Measurements from ENCODE around the gene MNT.

Gene MNT

GRCh38 chr17:2395258-2396181 lies 5.3 kb downstream of the MNT start:
- peak; percentile 83 for DNase-seq

- DNase-seq: no peak
These were observed 6.1 kb downstream of the MNT start for GRCh38 chr17:2394775-2395201.

GRCh38 chr17:2393954-2394749 lies 6.7 kb downstream of the MNT start:
- no peak for DNase-seq

GRCh38 chr17:2393174-2393953 lies 7.5 kb downstream of the MNT start:
- peak; percentile 94 for DNase-seq

- peak; percentile 99 for DNase-seq
These were observed 8.3 kb downstream of the MNT start for GRCh38 chr17:2392252-2393173.

GRCh38 chr17:2391597-2392251 lies 9.1 kb downstream of the MNT start:
- DNase-seq: no peak

- no peak for DNase-seq
These were observed 10.5 kb downstream of the MNT start for GRCh38 chr17:2390199-2390836.

- no peak for DNase-seq
These were observed 12.2 kb downstream of the MNT start for GRCh38 chr17:2388683-2389055.

- DNase-seq: no peak
These were observed 12.7 kb downstream of the MNT start for GRCh38 chr17:2388020-2388682.

GRCh38 chr17:2387086-2388019 lies 13.5 kb downstream of the MNT start:
- no peak for DNase-seq

GRCh38 chr17:2386400-2387085 lies 14.3 kb downstream of the MNT start:
- DNase-seq: no peak

GRCh38 chr17:2385240-2386210 lies 15.3 kb downstream of the MNT start:
- DNase-seq: no peak

GRCh38 chr17:2384439-2385127 lies 16.3 kb downstream of the MNT start:
- DNase-seq: no peak

- DNase-seq: no peak
These were observed 17.2 kb downstream of the MNT start for GRCh38 chr17:2383628-2384167.

- no peak for DNase-seq
These were observed 19.8 kb downstream of the MNT start for GRCh38 chr17:2380950-2381649.

Data from suppressor macrophage treated with lipopolysaccharide for 4 hours (primary cell).